Daoy (cell line): Measurements from ENCODE around the gene RIIAD1. TPM values are rescaled to one million over a fixed set of nuclear protein-coding genes. Genes with fewer than 3 reads are reported as not detected.
A peak's percentile ranks its signal among the peaks of the same experiment; 100 is the strongest.
"Not testable (repeated sequence)": the region's sequence is repeated elsewhere in the genome, so short reads cannot be mapped to it uniquely, and the experiment has no call there.

Experiments
- DNase-seq: peaks from one replicate; pipeline ENCODE4 v3.0.0-alpha.2; 2015; ENCODE audit warnings: low read depth
- total RNA-seq: library from RNA; depleted of rRNA; stranded (reverse); fragments of >200 nt; shearing (Covaris generic); gene quantifications from 2 replicates; pipeline ENCODE4 v1.2.3, GENCODE V29; 2014; rRNA removed

Gene RIIAD1
- not detected in 2 replicates for total RNA-seq

- peak; percentile 49 for DNase-seq
Measured at GRCh38 chr1:151720974-151721787, at the start of gene RIIAD1. TSS of gene RIIAD1 (plus strand) at chr1:151721522. CDS start at chr1:151721537, 15 bp downstream.

- no peak for DNase-seq
Measured at GRCh38 chr1:151673407-151673806, 47.9 kb upstream of the RIIAD1 start.

GRCh38 chr1:151680391-151680790, 40.9 kb upstream of the RIIAD1 start:
- DNase-seq = peak; percentile 18

GRCh38 chr1:151680826-151681225, 40.5 kb upstream of the RIIAD1 start:
- peak; percentile 71 for DNase-seq

GRCh38 chr1:151681923-151682322, 39.4 kb upstream of the RIIAD1 start:
- no peak for DNase-seq

- not testable (repeated sequence) for DNase-seq
Measured at GRCh38 chr1:151682901-151683300, 38.4 kb upstream of the RIIAD1 start.

GRCh38 chr1:151684128-151684527, 37.2 kb upstream of the RIIAD1 start:
- no peak for DNase-seq

GRCh38 chr1:151686561-151686960, 34.8 kb upstream of the RIIAD1 start:
- DNase-seq = no peak

GRCh38 chr1:151689494-151689893, 31.8 kb upstream of the RIIAD1 start:
- no peak for DNase-seq

- no peak for DNase-seq
Measured at GRCh38 chr1:151692226-151692625, 29.1 kb upstream of the RIIAD1 start.

GRCh38 chr1:151693057-151693651, 28.2 kb upstream of the RIIAD1 start:
- no peak for DNase-seq

- no peak for DNase-seq
Measured at GRCh38 chr1:151701515-151701914, 19.8 kb upstream of the RIIAD1 start.

- DNase-seq = no peak
Measured at GRCh38 chr1:151702936-151703335, 18.4 kb upstream of the RIIAD1 start.

- no peak for DNase-seq
Measured at GRCh38 chr1:151703813-151704212, 17.5 kb upstream of the RIIAD1 start.

- DNase-seq = no peak
Measured at GRCh38 chr1:151704246-151704645, 17.1 kb upstream of the RIIAD1 start.

- no peak for DNase-seq
Measured at GRCh38 chr1:151705146-151705545, 16.2 kb upstream of the RIIAD1 start.

GRCh38 chr1:151705753-151706463, 15.4 kb upstream of the RIIAD1 start:
- peak; percentile 33 for DNase-seq

GRCh38 chr1:151706464-151707415, 14.6 kb upstream of the RIIAD1 start:
- DNase-seq = no peak

GRCh38 chr1:151707541-151708065, 13.7 kb upstream of the RIIAD1 start:
- DNase-seq = no peak

- DNase-seq = no peak
Measured at GRCh38 chr1:151708891-151709290, 12.4 kb upstream of the RIIAD1 start.

- peak; percentile 62 for DNase-seq
Measured at GRCh38 chr1:151710187-151710840, 11.0 kb upstream of the RIIAD1 start.
